ENCODE results near the gene GRK5.
A peak's percentile ranks its signal among the peaks of the same experiment; 100 is the strongest.

Gene GRK5

GRCh38 chr10:119364645-119365600 lies 157.6 kb downstream of the GRK5 start:
- DNase-seq (ENCODE audit: low read depth): no peak

DNA sequence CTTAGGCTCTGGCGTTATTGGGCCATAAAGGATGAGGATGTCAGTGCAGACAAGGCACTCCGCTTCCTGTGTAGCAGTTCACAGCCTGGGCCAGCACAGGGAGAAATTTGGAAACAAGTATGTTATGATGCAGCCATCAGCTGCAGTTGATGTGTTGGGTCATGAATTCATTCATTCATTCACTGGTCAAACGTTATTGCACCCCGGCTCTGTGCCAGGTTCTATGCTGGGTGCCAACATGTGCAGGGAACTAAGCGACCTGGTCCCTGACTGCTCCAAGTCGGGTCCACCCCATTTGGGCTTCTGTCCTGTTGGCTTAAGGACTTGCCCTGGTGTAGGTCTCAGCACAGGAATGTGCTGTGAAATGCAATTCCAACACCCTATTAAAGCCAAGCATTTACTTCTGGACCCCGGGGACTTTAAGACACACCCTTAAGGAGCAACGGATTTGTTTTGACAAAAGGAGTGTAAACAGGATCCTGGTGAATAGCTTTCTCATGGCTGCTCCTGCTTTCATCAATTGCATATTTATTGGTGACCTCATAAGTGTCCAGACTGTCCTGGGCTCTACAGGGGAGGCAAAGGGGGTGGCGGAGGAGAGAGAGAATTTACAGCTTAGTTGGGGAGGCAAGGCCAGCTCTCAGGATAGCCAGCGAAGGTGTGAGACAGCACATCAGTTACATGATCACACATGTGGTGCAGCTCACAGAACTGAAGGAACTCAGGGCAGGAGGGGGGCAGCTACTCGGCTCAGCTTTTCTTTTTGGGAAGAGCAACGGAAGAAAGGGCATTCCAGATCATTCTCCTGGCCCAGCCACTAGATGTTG lies 158.6 kb downstream of the GRK5 start:
- DNase-seq (ENCODE audit: low read depth): no peak

GRCh38 chr10:119367841-119368549 lies 160.6 kb downstream of the GRK5 start:
- DNase-seq (ENCODE audit: low read depth): no peak

DNA sequence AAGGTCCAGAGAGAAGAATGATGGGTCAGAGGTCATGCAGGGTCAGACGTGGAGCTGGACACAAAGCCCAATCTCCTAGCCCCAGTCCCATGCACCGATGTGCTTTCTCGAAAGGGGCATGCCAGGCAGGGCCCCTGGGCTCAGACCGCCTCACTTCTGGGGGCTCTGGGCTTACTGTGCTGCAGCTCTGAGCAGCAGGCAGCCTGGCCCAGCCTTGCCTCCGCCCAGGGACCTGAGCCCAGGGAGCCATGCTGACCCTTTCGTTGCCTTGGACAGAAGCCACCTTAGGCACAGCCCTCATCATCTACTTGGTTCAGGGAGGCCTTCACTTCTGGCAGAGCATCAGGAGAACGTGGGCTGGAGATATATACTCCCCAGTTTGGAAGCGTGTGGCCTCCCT lies 161.2 kb downstream of the GRK5 start:
- no peak for DNase-seq (ENCODE audit: low read depth)

DNA sequence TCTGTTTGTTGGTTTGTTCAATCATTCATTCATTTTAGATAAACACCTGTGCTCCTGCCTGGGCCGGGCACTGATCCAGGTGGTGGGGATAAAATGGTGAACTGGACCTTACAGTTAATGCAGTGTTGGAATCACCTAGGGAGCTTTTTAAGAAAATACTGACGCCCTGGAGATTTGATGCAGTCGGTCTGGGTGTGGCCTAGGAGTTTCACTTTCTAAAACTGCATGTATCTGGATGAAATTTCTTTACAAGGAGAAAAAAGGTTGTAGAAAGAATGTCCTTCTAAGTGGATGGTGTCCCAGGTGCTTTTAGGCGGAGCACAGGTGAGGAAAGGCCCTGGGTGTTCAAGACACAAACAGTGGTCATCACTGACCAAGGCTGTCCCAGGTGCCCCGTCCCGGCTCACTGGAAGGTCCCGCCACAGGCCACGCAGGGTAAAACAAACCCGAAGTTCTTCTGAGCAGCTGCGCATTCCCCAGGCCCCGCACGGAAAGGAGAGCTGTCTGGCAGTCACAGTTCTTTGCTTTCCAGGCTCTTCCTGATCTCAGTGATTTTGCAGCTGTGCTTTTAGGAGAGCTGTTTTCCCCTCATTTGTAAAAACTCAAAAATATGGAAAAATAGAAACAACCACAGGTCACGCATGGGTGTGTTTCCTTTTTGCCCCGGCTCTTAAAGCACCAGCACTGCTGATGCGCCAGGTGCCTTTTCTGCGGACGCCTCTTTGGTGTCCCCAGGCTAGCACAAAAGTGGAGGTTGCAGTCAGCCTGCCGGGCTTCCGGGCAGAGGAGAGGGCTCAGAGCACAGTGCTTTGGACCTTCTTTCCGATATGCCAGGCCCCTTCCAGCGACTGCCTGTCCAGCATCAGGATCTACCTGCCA lies 161.9 kb downstream of the GRK5 start:
- no peak for DNase-seq (ENCODE audit: low read depth)

DNA sequence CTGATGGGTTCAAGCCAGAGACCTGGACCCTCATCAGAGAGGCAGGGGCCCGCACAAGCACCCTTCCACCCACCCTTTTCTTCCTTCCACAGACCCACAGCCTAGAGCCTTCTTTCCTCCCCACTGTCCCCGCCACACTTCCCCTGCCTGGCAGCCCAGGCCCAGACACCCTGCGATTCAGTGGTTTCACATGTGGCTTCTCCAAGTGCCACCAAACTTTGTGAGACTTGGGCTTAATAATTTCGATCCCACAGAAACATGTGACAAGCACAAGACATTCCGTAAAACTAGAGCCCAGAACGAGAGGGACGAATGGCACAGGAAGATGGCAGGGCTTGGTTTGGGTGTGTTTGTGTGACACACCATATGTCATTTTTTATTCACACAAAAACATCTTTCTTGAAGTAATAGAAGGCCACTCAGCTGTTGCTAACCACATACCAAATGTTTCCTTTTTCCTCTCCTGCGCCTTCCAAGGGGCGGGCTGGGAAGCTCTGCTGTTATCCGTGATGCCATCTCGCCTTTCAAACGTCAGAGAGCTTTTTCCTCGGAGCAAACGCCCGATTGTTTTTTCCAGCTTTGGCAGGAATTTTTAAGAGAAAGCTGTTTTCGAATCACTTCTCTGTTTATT lies 162.9 kb downstream of the GRK5 start:
- peak; percentile 87 for DNase-seq (ENCODE audit: low read depth)

GRCh38 chr10:119370972-119371703 lies 163.8 kb downstream of the GRK5 start:
- DNase-seq (ENCODE audit: low read depth): peak; percentile 95

DNA sequence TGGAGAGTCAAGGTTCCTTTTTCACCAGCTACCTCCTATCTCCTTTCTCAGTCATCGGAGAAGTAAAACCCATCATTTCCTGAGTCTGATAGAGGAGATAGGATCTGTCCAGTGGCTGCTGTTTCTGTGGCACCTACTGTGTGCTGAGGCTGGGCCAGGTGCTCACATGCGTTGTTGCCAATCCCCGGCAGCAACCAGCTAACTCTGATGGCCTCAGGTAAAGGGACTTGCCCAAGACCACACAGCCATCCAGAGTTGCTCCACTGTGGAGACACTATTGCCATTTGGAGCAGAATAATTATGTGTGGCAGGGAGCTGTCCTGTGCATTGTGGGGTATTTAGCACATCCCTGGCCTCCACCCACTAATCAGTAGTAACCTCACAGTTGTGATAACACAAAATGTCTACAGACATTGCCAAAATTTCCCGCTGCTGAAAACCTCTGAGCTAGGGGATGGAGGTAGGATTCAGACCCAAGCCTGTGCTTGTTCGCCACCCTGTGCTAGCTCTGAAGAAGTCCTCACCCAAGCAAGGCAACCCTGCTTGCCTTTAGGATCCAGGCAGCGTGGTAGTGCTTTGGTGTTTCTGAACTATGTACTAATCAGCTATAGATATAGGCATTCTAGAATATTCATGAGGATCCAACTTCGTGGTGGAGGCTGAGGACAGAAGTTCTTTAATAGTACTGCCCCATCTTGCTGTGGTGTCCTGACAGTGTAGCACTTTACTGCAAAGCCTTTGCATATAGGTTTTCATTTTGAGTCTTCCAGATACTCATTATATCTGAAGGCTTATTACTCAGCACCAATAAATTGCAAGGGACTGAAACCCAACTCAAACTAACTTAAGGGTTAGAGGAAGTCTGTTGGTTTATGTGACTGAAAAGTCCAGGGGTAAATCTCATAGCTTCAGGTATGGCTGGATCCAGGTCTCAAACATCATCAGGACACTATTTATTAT lies 164.6 kb downstream of the GRK5 start:
- no peak for DNase-seq (ENCODE audit: low read depth)

DNA sequence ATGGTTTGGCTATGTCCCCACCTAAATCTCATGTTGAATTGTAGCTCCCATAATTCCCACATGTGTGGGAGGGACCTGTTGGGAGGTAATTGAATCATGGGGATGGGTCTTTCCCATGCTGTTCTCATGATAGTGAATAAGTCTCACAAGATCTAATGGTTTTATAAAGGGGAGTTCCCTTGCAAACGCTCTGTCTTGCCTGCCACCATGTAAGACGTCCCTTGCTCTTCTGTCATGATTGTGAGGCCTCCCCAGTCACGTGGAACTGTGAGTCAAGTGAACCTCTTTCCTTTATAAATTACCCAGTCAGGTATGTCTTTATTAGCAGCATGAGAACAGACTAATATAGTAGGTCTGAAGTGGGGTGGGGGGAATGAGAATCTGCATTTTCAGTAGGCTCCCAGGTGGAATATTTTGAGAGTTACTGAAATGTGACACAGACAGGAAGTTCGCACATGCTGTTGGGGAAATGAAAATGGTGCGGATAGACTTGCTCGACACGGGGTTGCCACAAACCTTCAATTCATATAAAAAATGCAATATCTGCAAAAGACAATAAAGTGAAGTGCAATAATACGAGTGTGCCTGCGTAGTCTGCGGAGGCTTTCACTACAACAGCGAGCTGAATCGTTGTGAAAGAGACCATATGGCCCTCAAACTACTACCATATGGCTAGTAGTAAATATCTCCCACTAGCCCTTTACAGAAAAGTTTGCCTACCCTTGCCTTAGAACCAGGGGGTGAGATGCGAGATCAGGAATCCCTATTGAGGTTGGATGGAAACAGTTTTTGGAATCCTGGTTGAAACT lies 166.1 kb downstream of the GRK5 start:
- DNase-seq (ENCODE audit: low read depth): no peak

- no peak for DNase-seq (ENCODE audit: low read depth)
Measured at GRCh38 chr10:119374236-119374635, 166.9 kb downstream of the GRK5 start.

DNA sequence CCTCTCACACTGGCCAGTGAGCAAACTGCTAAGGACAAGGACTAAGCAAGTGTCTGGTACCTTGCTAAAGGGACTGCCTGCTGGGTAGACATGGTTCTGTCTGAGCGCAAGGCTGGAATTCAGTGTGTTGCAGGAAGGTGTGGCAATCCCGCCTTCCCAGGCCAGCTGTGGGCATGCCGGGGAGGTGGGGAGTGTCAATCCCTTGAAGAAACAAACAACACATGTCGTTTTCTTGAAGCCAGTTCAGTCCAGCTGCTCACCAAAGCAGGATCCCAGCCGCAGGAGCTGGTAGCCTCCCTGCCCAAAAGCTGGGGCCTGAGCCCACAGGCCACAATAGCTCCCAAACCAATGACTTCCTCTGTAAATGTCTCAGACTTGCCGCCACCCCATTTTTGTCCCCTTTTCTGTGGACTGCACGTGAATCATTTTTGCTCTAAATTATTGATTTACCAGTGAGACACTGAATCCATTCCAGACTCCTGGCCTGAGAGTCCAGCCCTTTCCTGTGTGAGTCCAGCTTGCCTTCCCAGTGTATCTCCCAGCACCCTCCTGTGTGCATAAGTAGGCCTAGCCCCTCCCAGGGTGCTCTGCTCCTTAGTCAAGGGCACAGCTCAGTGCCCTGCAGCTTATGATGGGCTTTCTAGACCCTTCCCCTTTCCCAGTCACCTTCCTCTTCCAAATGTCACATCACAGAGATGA lies 168.4 kb downstream of the GRK5 start:
- no peak for DNase-seq (ENCODE audit: low read depth)

GRCh38 chr10:119377451-119377957 lies 170.1 kb downstream of the GRK5 start:
- DNase-seq (ENCODE audit: low read depth): no peak

DNA sequence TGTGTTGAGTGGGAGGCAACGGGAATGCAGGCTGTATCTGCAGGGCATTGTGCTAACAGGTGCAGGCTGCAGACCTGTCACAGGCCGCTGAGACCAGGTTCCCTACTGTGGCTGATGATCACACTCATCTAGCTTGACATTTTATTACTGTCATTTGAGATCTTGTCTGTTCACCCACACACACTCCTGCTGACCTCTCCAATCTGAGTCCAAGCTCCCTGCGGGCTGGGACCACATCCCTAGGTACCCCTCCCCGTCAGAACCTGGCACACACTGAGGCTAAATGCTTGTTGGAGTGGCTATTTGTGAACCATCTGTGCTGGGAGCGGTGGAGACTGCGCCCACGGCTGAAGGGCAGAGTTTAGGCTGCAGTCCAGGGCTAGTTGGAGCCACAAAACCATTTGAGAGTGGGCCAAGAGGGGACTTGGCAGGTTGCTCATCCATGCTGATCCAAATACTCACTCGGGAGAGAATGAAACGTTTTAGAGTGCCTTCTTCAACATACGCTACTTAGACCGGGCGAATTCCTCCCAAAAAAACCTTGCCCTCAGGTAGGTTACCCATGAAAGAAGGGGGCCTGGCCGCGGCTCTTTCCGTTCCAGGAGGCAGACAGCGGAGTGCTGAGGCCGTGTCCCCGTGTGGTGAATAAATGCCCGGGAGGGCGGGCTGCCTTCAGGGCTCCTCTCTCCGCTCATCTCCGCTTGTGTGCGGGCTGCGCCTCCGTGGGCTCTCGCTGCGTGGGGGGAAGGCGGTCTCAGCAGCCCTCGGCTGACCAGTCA lies 170.8 kb downstream of the GRK5 start:
- DNase-seq (ENCODE audit: low read depth): no peak

- DNase-seq (ENCODE audit: low read depth): no peak
Measured at GRCh38 chr10:119378737-119379067, 171.3 kb downstream of the GRK5 start.

- no peak for DNase-seq (ENCODE audit: low read depth)
Measured at GRCh38 chr10:119379466-119380071, 172.2 kb downstream of the GRK5 start.

GRCh38 chr10:119383174-119383856 lies 175.9 kb downstream of the GRK5 start:
- no peak for DNase-seq (ENCODE audit: low read depth)
